HFFc6 (cell line): ENCODE results near the gene INTS11. TPM values are rescaled to one million over a fixed set of nuclear protein-coding genes. Genes with fewer than 3 reads are reported as not detected.

Source experiments
- DNase-seq: peaks from one replicate; pipeline ENCODE4 v3.0.0-alpha.2; 2018
- H3K27ac Mint-ChIP-seq: 2 replicates; pipeline ENCODE4 v1.8.0; 2020; ENCODE audit warnings: mild to moderate bottlenecking, mixed read lengths
- H3K27me3 Mint-ChIP-seq: 2 replicates; pipeline ENCODE4 v1.8.0; 2021; ENCODE audit warnings: mild to moderate bottlenecking, moderate library complexity, mixed read lengths; ENCODE audit not compliant: insufficient read depth
- H3K36me3 Mint-ChIP-seq: 2 replicates; pipeline ENCODE4 v1.8.0; 2021; ENCODE audit warnings: low read depth, mixed read lengths
- H3K4me1 Mint-ChIP-seq: 2 replicates; pipeline ENCODE4 v1.8.0; 2020; ENCODE audit warnings: low read depth, mixed read lengths
- H3K4me3 Mint-ChIP-seq: 2 replicates; pipeline ENCODE4 v1.8.0; 2020; ENCODE audit warnings: mild to moderate bottlenecking, moderate library complexity, mixed read lengths
- H3K9me3 Mint-ChIP-seq: 2 replicates; pipeline ENCODE4 v1.8.0; 2020; ENCODE audit warnings: mild to moderate bottlenecking, mixed read lengths
- CTCF ChIP-seq: fragments of 200-600 bp; sonication (generic); IDR thresholded peaks from 2 replicates; pipeline ENCODE4 v1.5.0; 2021; ENCODE audit warnings: antibody characterized with exemption, mild to moderate bottlenecking
- total RNA-seq, 6 experiments: library from RNA; stranded (reverse); fragmentation: NEBNext Ultra II Directional; extraction: Animal tissue kit (Norgen Biotek cat#: 25700); gene quantifications; 2 replicates in 1 of 6; 3 replicates in 5 of 6; pipeline ENCODE4 v1.2.3, GENCODE V29; 2021

INTS11 gene
- total RNA-seq, 6 experiments from 2014 or later, result 65.6 to 78.3 (median 69.8) TPM

GRCh38 chr1:1359664-1360468 is 35.4 kb upstream of the INTS11 start:
- H3K36me3 Mint-ChIP-seq, result peaks cover 7% of the 10 kb centered on the region
- peaks cover 37% of the 10 kb centered on the region for H3K4me1 Mint-ChIP-seq
- H3K4me3 Mint-ChIP-seq, result peak overlapping the region; percentile 97
- no peaks in the 10 kb centered on the region for H3K9me3 Mint-ChIP-seq
- H3K27me3 Mint-ChIP-seq, result peaks cover 2% of the 10 kb centered on the region
- TF ChIP-seq CTCF, result no peak
- peak; percentile 72 for DNase-seq
- peak overlapping the region; percentile 93 for H3K27ac Mint-ChIP-seq

- peak overlapping the region; percentile 97 for H3K4me3 Mint-ChIP-seq
- TF ChIP-seq CTCF, result no peak
- peaks cover 37% of the 10 kb centered on the region for H3K4me1 Mint-ChIP-seq
- no peaks in the 10 kb centered on the region for H3K9me3 Mint-ChIP-seq
- peak; percentile 73 for DNase-seq
- peak overlapping the region; percentile 93 for H3K27ac Mint-ChIP-seq
- H3K27me3 Mint-ChIP-seq, result peaks cover 2% of the 10 kb centered on the region
- peaks cover 7% of the 10 kb centered on the region for H3K36me3 Mint-ChIP-seq
Observed at GRCh38 chr1:1359308-1359663, 34.8 kb upstream of the INTS11 start.

GRCh38 chr1:1358433-1359271 is 34.2 kb upstream of the INTS11 start, which contains the start of gene MXRA8:
Gene MXRA8, minus strand, starts transcription at chr1:1358555. Its CDS starts 51 bp downstream, at chr1:1358504.
- Mint-ChIP-seq H3K4me3 (peak within 1 kb of the TSS; percentile 97), H3K27ac (peak within 1 kb of the TSS; percentile 93)

GRCh38 chr1:1357871-1358432 is 33.5 kb upstream of the INTS11 start:
- peak overlapping the region; percentile 93 for H3K27ac Mint-ChIP-seq
- TF ChIP-seq CTCF, result no peak
- H3K4me1 Mint-ChIP-seq, result peaks cover 37% of the 10 kb centered on the region
- no peak for DNase-seq
- H3K27me3 Mint-ChIP-seq, result peaks cover 5% of the 10 kb centered on the region
- no peaks in the 10 kb centered on the region for H3K9me3 Mint-ChIP-seq
- H3K4me3 Mint-ChIP-seq, result peak overlapping the region; percentile 97
- H3K36me3 Mint-ChIP-seq, result peaks cover 8% of the 10 kb centered on the region

More at GRCh38 chr1:1358433-1359271, 34.2 kb upstream of the INTS11 start, which contains the start of gene MXRA8:
- no peak for TF ChIP-seq CTCF
- peak; percentile 76 for DNase-seq
- peaks cover 37% of the 10 kb centered on the region for H3K4me1 Mint-ChIP-seq
- peaks cover 5% of the 10 kb centered on the region for H3K27me3 Mint-ChIP-seq
- no peaks in the 10 kb centered on the region for H3K9me3 Mint-ChIP-seq
- H3K36me3 Mint-ChIP-seq, result peaks cover 7% of the 10 kb centered on the region

GRCh38 chr1:1356796-1357401 is 32.4 kb upstream of the INTS11 start:
- peak overlapping the region; percentile 93 for H3K27ac Mint-ChIP-seq
- peaks cover 17% of the 10 kb centered on the region for H3K36me3 Mint-ChIP-seq
- no peak for DNase-seq
- no peaks in the 10 kb centered on the region for H3K9me3 Mint-ChIP-seq
- peak overlapping the region; percentile 97 for H3K4me3 Mint-ChIP-seq
- no peak for TF ChIP-seq CTCF
- H3K4me1 Mint-ChIP-seq, result peaks cover 42% of the 10 kb centered on the region
- H3K27me3 Mint-ChIP-seq, result peaks cover 16% of the 10 kb centered on the region
